ENCODE results near the gene YJEFN3.

The YJEFN3 gene

DNA sequence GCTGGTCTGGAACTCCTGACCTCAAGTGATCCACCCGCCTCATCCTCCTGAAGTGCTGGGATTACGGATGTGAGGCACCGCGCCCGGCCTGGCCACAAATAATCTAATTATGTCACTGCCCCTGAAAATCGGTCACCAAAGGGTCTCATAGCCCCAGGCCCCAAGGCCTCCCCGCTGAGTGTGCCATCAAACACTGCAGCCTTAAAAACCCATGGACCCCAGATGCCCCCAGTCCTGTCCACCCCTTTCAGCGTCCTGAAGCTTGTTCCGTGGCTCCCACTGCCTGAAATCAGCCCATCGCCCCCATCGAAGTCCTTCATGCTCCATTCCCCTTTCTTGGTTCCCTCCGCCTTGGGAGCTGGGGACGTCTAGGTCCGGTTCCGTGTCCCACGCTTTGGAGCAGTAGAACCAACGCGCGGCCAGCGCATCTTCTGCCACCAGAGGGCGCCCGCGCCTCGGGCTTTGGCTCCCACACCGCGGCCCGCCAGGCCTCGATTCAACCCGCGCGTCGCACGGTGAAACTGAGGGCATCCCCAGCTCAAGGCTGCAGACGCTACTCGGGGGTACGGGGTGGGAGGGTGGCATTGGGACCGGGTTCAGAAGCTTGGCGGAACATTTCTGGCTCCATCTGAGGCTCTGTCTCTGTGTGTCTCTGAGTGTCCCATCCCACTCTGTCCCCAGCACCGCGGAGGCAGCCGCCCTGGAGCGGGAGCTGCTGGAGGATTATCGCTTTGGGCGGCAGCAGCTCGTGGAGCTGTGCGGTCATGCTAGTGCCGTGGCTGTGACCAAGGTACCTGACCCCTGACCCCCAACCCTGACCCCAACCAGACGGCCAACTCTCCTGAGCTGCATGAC is 3.5 kb downstream of the YJEFN3 start:
- no peak overlapping the region for H3K9ac ChIP-seq (ENCODE audit: low read length)
- peaks cover 2% of the 10 kb centered on the region for H3K4me1 ChIP-seq (ENCODE audit: control insufficient read depth, insufficient read depth, low read length)
- H3K27me3 ChIP-seq (ENCODE audit: control insufficient read depth, insufficient read depth, low read length): no peaks in the 10 kb centered on the region
- H3K36me3 ChIP-seq (ENCODE audit: control insufficient read depth, insufficient read depth, low read length): no peaks in the 10 kb centered on the region
- H3K27ac ChIP-seq (ENCODE audit: low read depth, low read length): no peak overlapping the region
- peak overlapping the region; percentile 19 for H3K4me3 ChIP-seq (ENCODE audit: low read length)

DNA sequence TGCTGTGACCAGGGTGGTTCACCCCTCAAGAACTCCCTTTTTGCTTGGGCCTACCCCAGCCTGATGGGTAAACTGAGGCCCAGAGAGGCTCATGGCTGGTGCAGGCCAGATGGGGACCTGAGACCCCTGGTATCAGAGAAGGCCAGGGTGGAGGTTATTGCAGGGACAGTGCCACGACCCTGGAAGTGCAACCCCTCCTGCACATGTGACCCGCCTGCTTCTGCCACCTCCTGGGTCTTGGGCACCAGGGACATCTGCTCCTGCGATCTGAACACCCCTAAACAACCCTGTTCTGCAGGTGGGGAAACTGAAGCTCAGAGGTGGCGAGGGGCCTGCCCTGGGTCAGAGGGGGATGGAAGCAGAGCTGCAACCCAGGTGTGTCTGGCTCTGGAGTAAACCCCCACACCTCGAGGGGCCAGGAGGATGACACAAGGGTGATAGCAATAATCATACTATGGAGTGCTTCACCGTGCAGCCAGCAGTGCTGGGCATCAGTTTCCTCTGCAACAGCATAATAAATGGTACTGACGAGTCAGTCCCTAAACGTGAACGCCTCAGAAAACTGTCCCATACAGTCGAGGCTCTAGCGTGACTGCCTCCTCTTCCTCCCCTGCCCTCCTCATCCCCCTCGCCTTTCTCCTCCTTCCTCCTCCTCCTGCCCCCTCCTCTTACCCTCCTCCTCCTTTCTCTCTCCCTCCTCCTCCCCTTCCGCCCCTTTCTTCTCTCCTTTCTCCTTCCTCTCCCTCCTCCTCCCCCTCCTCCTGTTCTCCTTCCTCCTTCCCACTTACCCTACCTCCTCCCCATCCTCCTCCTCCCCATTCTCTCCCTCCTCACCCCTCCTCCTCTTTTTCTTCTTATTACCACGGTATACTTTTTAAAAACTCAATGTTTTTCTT is 4.3 kb downstream of the YJEFN3 start:
- Histone ChIP-seq H3K4me3 (ENCODE audit: low read length) (no peak overlapping the region), H3K36me3 (ENCODE audit: control insufficient read depth, insufficient read depth, low read length) (no peaks in the 10 kb centered on the region), H3K27me3 (ENCODE audit: control insufficient read depth, insufficient read depth, low read length) (peaks cover 6% of the 10 kb centered on the region), H3K9ac (ENCODE audit: low read length) (no peak overlapping the region), H3K4me1 (ENCODE audit: control insufficient read depth, insufficient read depth, low read length) (peaks cover 2% of the 10 kb centered on the region), H3K27ac (ENCODE audit: low read depth, low read length) (no peak overlapping the region)

DNA sequence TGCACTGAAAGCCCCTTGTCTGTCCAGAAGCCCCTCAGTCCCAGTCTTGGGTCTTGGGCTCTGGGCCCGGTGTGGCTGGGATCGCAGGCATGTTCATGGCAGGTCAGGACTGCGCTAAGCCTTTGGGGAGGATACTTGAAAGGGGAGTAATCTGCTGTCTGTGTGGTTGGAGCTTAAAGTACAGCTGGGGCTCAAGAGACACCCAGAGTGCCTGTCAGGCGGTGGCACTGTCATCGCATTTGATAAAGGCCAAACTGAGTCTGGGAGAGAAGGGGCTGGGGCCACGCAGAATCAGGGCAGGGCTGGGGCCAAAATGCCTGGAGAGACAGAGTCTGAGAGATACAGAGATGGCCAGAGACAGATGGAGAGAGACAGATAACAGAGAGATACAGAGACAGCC is 5.1 kb downstream of the YJEFN3 start:
- Histone ChIP-seq H3K4me3 (ENCODE audit: low read length) (no peak overlapping the region), H3K4me1 (ENCODE audit: control insufficient read depth, insufficient read depth, low read length) (peaks cover 2% of the 10 kb centered on the region), H3K27ac (ENCODE audit: low read depth, low read length) (no peak overlapping the region), H3K36me3 (ENCODE audit: control insufficient read depth, insufficient read depth, low read length) (no peaks in the 10 kb centered on the region), H3K9ac (ENCODE audit: low read length) (no peak overlapping the region), H3K27me3 (ENCODE audit: control insufficient read depth, insufficient read depth, low read length) (peaks cover 12% of the 10 kb centered on the region)

- Histone ChIP-seq H3K27me3 (ENCODE audit: control insufficient read depth, insufficient read depth, low read length) (peaks cover 18% of the 10 kb centered on the region), H3K4me1 (ENCODE audit: control insufficient read depth, insufficient read depth, low read length) (peaks cover 4% of the 10 kb centered on the region), H3K9ac (ENCODE audit: low read length) (no peak overlapping the region), H3K36me3 (ENCODE audit: control insufficient read depth, insufficient read depth, low read length) (no peaks in the 10 kb centered on the region), H3K27ac (ENCODE audit: low read depth, low read length) (no peak overlapping the region), H3K4me3 (ENCODE audit: low read length) (no peak overlapping the region)
These were observed 6.0 kb downstream of the YJEFN3 start for GRCh38 chr19:19534556-19535265.

DNA sequence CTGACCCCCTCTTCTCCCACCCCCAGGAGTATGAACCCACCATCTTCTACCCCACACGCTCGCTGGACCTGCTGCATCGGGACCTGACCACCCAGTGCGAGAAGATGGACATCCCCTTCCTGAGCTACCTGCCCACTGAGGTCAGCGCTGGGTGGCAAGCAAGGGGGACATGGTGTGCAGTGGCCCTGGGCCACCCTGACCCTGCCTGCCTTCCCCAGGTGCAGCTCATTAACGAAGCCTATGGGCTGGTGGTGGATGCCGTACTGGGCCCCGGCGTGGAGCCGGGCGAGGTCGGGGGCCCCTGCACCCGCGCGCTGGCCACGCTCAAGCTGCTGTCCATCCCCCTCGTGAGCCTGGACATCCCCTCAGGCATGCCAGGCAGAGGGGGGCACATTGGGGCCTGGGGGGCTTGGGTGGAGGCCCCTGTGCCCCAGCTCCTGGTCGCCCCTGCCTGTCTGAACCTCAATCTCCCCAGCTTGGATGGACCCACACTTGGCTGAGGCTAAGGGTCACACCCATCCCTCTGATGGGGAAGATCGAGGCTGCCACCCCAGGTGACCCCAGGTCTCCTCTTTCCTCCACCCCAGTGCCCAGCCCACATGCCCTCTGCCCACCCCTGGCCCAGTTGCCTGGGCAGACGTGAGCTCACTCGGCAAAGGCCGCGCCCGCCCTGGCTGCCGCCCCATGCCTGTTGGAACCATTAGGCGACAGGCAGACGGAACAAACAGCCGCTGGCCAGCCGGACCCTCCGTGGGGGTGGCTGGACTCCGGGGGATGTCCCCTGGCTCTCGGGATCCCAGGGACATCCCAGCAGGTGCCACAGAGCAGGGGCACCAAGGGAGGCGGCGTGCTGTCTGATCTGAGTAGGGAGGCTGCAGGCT is 6.8 kb downstream of the YJEFN3 start:
- H3K4me3 ChIP-seq (ENCODE audit: low read length): no peak overlapping the region
- no peaks in the 10 kb centered on the region for H3K36me3 ChIP-seq (ENCODE audit: control insufficient read depth, insufficient read depth, low read length)
- no peak overlapping the region for H3K27ac ChIP-seq (ENCODE audit: low read depth, low read length)
- H3K27me3 ChIP-seq (ENCODE audit: control insufficient read depth, insufficient read depth, low read length): peaks cover 18% of the 10 kb centered on the region
- no peak overlapping the region for H3K9ac ChIP-seq (ENCODE audit: low read length)
- H3K4me1 ChIP-seq (ENCODE audit: control insufficient read depth, insufficient read depth, low read length): peaks cover 4% of the 10 kb centered on the region

DNA sequence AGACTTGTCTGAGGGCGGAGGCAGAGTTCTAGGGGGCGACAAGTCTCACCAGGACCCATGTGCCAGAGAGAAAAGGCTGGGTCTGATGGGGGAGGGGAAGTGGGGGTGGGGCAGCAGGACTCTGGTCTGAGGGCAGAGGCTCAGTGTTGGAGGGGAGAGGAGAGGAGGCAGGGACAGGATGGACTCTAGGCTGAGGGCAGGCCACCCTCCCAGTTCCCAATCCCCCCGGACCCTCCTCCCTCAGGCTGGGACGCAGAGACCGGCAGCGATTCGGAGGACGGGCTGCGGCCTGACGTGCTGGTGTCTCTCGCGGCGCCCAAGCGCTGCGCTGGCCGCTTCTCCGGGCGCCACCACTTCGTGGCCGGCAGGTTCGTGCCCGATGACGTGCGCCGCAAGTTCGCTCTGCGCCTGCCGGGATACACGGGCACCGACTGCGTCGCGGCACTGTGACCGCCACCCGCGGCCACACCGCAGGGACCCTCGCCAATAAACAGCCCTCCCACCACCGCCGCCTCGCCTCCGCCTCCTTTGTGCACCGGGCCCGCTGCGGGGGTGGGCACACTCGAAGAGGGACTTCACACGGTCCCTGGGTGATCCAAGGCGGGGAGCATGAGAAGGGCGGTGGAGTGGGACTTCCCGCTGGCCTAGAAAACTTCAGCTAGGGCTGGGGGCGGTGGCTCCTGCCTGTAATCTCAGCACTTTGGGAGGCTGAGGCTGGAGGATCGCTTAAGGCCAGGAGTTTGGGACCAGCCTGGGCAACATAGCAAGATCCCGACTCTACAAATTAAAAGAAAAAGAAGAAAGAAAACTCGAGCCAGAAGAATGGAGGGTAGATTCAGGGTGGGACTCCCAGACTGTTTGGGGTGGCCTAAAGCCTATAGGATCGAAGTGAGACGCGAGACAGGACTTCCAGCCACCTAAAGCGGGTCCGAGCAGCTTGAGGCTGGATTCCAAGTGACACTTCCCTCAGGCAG is 8.7 kb downstream of the YJEFN3 start:
- no peak overlapping the region for H3K9ac ChIP-seq (ENCODE audit: low read length)
- peaks cover 28% of the 10 kb centered on the region for H3K27me3 ChIP-seq (ENCODE audit: control insufficient read depth, insufficient read depth, low read length)
- no peaks in the 10 kb centered on the region for H3K36me3 ChIP-seq (ENCODE audit: control insufficient read depth, insufficient read depth, low read length)
- no peak overlapping the region for H3K27ac ChIP-seq (ENCODE audit: low read depth, low read length)
- H3K4me3 ChIP-seq (ENCODE audit: low read length): no peak overlapping the region
- peaks cover 4% of the 10 kb centered on the region for H3K4me1 ChIP-seq (ENCODE audit: control insufficient read depth, insufficient read depth, low read length)

DNA sequence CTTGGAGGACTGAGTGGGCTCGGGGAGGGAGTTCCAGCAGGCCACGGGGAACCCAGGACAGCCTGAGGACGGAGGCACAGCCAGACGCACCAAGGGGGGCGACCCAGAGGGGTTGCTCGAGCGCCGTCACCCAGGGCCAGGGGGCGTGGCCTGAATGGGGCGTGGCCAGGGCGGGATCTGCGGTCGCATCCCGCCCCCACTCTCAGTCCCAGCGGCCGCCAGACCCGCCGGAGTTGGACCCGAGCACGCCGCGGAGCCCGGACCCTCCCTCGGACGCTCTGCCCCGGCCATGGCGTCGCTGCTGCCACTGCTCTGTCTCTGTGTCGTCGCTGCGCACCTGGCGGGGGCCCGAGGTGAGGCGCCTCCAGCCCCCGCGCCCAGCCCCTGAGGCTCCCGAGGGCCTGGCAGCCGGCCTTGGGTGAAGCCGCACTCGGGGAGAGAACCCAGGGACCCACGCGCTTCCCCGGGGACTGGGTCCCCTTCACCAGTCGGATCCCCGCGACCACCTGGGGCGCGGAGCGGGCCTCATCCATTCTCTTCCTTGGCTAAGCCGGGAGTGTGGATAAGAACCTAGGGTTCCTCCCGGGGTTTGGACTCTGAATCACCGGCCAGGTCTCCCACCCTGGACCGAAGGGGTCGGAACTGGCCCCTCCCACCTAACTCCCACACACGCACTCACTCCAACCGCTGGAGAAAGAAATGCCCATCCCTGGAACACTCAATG is 9.5 kb downstream of the YJEFN3 start, which contains the start of gene CILP2:
CILP2 (plus strand) TSS at position 205 of the 724 bp plus-strand sequence; CDS start at position 290, 85 bp downstream.
- Histone ChIP-seq H3K9ac (ENCODE audit: low read length) (no peak within 1 kb of the TSS), H3K27me3 (ENCODE audit: control insufficient read depth, insufficient read depth, low read length) (peaks cover 28% of the 10 kb centered on the region), H3K27ac (ENCODE audit: low read depth, low read length) (no peak within 1 kb of the TSS), H3K4me1 (ENCODE audit: control insufficient read depth, insufficient read depth, low read length) (peaks cover 2% of the 10 kb centered on the region), H3K36me3 (ENCODE audit: control insufficient read depth, insufficient read depth, low read length) (no peaks in the 10 kb centered on the region), H3K4me3 (ENCODE audit: low read length) (peak within 1 kb of the TSS; percentile 43)

GRCh38 chr19:19538785-19539166 is 10.1 kb downstream of the YJEFN3 start:
- Histone ChIP-seq H3K4me3 (ENCODE audit: low read length) (peak overlapping the region; percentile 43), H3K36me3 (ENCODE audit: control insufficient read depth, insufficient read depth, low read length) (no peaks in the 10 kb centered on the region), H3K27ac (ENCODE audit: low read depth, low read length) (no peak overlapping the region), H3K9ac (ENCODE audit: low read length) (no peak overlapping the region), H3K27me3 (ENCODE audit: control insufficient read depth, insufficient read depth, low read length) (peaks cover 34% of the 10 kb centered on the region), H3K4me1 (ENCODE audit: control insufficient read depth, insufficient read depth, low read length) (peaks cover 2% of the 10 kb centered on the region)

- no peaks in the 10 kb centered on the region for H3K36me3 ChIP-seq (ENCODE audit: control insufficient read depth, insufficient read depth, low read length)
- peaks cover 34% of the 10 kb centered on the region for H3K27me3 ChIP-seq (ENCODE audit: control insufficient read depth, insufficient read depth, low read length)
- no peak overlapping the region for H3K27ac ChIP-seq (ENCODE audit: low read depth, low read length)
- H3K9ac ChIP-seq (ENCODE audit: low read length): no peak overlapping the region
- H3K4me3 ChIP-seq (ENCODE audit: low read length): no peak overlapping the region
- peaks cover 2% of the 10 kb centered on the region for H3K4me1 ChIP-seq (ENCODE audit: control insufficient read depth, insufficient read depth, low read length)
These were observed 11.0 kb downstream of the YJEFN3 start for GRCh38 chr19:19539698-19540063.

GRCh38 chr19:19540064-19540714 is 11.5 kb downstream of the YJEFN3 start:
- H3K27me3 ChIP-seq (ENCODE audit: control insufficient read depth, insufficient read depth, low read length): peaks cover 34% of the 10 kb centered on the region
- no peak overlapping the region for H3K27ac ChIP-seq (ENCODE audit: low read depth, low read length)
- H3K9ac ChIP-seq (ENCODE audit: low read length): no peak overlapping the region
- no peaks in the 10 kb centered on the region for H3K36me3 ChIP-seq (ENCODE audit: control insufficient read depth, insufficient read depth, low read length)
- H3K4me1 ChIP-seq (ENCODE audit: control insufficient read depth, insufficient read depth, low read length): peaks cover 2% of the 10 kb centered on the region
- H3K4me3 ChIP-seq (ENCODE audit: low read length): no peak overlapping the region

All from rectal smooth muscle tissue (tissue), 1 donor.